OCI-LY7 (cell line): Measurements from ENCODE around the gene SUPT3H.

Source experiments
- EZH2phosphoT487 ChIP-seq: fragments of 200-600 bp; sonication (generic); IDR thresholded peaks from 2 replicates; pipeline ENCODE4 v1.6.1; 2018; ENCODE audit warnings: low read depth, borderline replicate concordance, mild to moderate bottlenecking, mixed run types, antibody characterized with exemption, low read length, moderate library complexity, mixed read lengths
- TF ChIP-seq, protein P1 (sequence below): fragments of 200-600 bp; sonication (generic); conservative IDR thresholded peaks from 2 replicates; pipeline ENCODE4 v1.5.1; 2014; ENCODE audit warnings: mild to moderate bottlenecking, antibody characterized with exemption, low read length, moderate library complexity, mixed read lengths

DNA sequence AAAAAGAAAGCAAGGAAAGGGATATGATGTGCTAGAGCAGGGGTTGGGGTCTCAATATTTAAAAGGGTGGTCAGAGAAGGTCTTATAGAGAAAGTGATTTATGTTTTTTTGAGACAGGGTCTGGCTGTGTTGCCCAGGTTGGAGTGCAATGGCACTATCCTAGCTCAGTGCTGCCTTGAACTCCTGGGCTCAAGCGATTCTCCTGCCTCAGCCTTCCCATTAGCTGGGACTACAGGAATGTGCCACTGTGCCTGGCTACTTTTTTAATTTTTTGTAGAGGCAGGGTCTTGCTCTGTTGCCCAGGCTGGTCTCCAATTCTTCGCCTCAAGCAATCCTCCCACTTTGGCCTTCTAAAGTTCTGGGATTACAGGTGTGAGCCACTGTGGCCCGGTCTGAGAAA, 557.0 kb downstream of the SUPT3H start:
- TF ChIP-seq, protein P1, sequence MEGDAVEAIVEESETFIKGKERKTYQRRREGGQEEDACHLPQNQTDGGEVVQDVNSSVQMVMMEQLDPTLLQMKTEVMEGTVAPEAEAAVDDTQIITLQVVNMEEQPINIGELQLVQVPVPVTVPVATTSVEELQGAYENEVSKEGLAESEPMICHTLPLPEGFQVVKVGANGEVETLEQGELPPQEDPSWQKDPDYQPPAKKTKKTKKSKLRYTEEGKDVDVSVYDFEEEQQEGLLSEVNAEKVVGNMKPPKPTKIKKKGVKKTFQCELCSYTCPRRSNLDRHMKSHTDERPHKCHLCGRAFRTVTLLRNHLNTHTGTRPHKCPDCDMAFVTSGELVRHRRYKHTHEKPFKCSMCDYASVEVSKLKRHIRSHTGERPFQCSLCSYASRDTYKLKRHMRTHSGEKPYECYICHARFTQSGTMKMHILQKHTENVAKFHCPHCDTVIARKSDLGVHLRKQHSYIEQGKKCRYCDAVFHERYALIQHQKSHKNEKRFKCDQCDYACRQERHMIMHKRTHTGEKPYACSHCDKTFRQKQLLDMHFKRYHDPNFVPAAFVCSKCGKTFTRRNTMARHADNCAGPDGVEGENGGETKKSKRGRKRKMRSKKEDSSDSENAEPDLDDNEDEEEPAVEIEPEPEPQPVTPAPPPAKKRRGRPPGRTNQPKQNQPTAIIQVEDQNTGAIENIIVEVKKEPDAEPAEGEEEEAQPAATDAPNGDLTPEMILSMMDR: no peak
- no peak for TF ChIP-seq EZH2phosphoT487
